Activated gamma-delta T cell treated with anti-CD3 and anti-CD28 coated beads, Interleukin-2, amount 50 U/mL, for 16 hours (primary cell): ENCODE data around the gene KRTAP20-2.

Experiments used
- DNase-seq: peaks from one replicate; pipeline ENCODE4 v3.0.0-alpha.2; 2020; ENCODE audit warnings: low read depth

The KRTAP20-2 gene

DNA sequence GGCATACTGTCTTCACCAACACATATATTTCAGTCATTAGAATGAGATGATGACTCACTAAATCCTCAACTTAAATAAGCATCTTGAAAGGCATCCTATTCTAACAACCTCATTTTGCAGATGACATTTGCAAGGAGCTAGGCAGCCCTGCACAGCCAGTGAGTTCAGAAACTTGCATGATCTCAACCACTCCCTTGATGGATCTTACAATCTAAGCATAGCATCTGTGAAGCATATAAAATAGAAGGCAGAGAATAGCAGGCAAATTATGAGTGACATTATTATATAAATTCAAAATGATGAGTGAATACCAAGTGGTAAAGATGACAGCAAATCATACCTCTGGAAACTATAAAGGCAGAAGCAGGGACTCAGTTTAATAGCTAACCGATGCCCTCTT is 39.3 kb downstream of the KRTAP20-2 start:
- DNase-seq = no peak

DNA sequence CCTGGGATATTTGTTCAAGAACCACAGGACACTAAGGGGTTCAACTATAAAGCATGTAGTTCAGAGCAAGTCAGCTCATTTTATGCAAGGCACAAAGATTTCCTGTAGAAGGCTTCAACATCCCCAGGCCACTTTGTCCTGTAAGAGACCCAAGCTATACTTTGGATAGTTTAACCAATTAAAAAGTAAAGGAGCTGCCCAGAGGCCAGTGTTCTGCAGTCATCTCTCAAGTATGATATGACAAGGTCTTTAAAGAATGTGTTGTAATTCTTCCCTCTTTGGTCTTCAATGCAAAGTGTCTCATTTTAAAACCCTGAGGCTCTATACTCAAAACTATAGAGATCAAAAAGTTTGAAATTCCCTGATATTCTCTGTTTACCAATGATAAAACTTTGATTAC is 41.7 kb downstream of the KRTAP20-2 start:
- no peak for DNase-seq

DNA sequence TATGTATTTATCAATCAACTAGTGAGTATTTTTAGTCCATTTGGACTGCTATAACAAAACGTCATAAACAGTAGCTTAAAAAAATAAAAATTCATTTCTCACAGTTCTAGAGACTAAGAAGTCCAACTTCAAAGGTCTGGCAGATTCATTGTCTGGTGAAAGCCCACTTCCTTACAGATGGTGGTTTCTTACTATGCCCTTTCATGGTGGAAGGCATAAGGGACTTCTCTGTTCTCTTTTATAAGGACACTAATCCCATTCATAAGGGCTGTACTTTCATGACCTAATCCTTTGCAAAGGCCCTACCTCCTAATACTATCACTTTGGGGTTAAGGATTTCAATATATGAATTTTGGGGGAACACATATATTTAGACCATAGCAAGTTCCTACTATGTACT is 45.6 kb downstream of the KRTAP20-2 start:
- no peak for DNase-seq

GRCh38 chr21:30684506-30684905 is 49.5 kb downstream of the KRTAP20-2 start:
- DNase-seq = no peak
